Endothelial cell of umbilical vein (primary cell): ENCODE data around the gene ADGB. TPM values are rescaled to one million over a fixed set of nuclear protein-coding genes. Genes with fewer than 3 reads are reported as not detected.
A peak's percentile ranks its signal among the peaks of the same experiment; 100 is the strongest.
"Not testable (repeated sequence)": the region's sequence is repeated elsewhere in the genome, so short reads cannot be mapped to it uniquely, and the experiment has no call there.

Experiments
- BruUV-seq: library from RNA; stranded (reverse); fragments of 400-500 nt; replicated peaks from 2 replicates; lab custom pipeline; 2021; lab: Mats Ljungman, UMichigan
- CTCF ChIA-PET: fragments of 300-600, 350-600 bp; sonication (Branson Sonifier 250); formaldehyde crosslinking; loops from one replicate; lab custom pipeline; 2021; ENCODE audit warnings: antibody characterized with exemption, inconsistent platforms; lab: Charles Lee
- POLR2A ChIA-PET: fragments of 300-600, 350-600 bp; sonication (Branson Sonifier 250); formaldehyde crosslinking; loops from one replicate; lab custom pipeline; 2021; ENCODE audit warnings: antibody characterized with exemption, inconsistent platforms; lab: Charles Lee
- DNase-seq: peaks from one replicate; pipeline ENCODE4 v3.0.0-alpha.2; 2011; ENCODE audit warnings: low read depth, low spot score
- FAIRE-seq: peaks from 2 replicates; lab custom pipeline; 2011; peaks lifted over from hg19 to GRCh38; lab: Jason Lieb, UNC
- H2AFZ ChIP-seq: 2 replicates; pipeline ENCODE4 v1.6.0; 2012; ENCODE audit warnings: low read depth, low read length, control low read depth, inconsistent platforms
- H3K27ac ChIP-seq: 2 replicates; pipeline ENCODE4 v1.5.1; 2011; ENCODE audit warnings: low read depth, mild to moderate bottlenecking, control low read depth, low read length, moderate library complexity; ENCODE audit not compliant: insufficient read depth
- H3K27me3 ChIP-seq, 2 experiments: 2 replicates each; pipeline versions ENCODE4 v1.6.0 to v1.6.1; 2011; ENCODE audit warnings: low read length in 2 of 2, mixed read lengths in 1 of 2; ENCODE audit not compliant: control insufficient read depth in 2 of 2, insufficient read depth in 2 of 2
- H3K36me3 ChIP-seq, 2 experiments: 2 replicates in 1 of 2; 3 replicates in 1 of 2; pipeline ENCODE4 v1.5.1; 2011; ENCODE audit warnings: low read length in 2 of 2, mild to moderate bottlenecking in 1 of 2, moderate library complexity in 1 of 2; ENCODE audit not compliant: control insufficient read depth in 2 of 2, insufficient read depth in 2 of 2; ENCODE audit errors: extremely low read depth in 1 of 2
- H3K4me1 ChIP-seq: 3 replicates; pipeline ENCODE4 v1.5.1; 2011; ENCODE audit warnings: mild to moderate bottlenecking, low read length; ENCODE audit not compliant: control insufficient read depth, insufficient read depth; ENCODE audit errors: extremely low read depth
- H3K4me2 ChIP-seq: 2 replicates; pipeline ENCODE4 v1.6.1; 2011; ENCODE audit warnings: low read length, control low read depth, mixed read lengths; ENCODE audit not compliant: insufficient read depth
- H3K4me3 ChIP-seq, 3 experiments: fragments of 200-600 bp in 1 of 3; sonication (generic), shearing (Covaris generic) in 1 of 3; replicated peaks in 1 of 3; 2 replicates each; pipeline ENCODE4 v1.5.1; 2011 to 2016; ENCODE audit warnings: control low read depth in 3 of 3, low read length in 3 of 3, mild to moderate bottlenecking in 2 of 3, inconsistent platforms in 1 of 3, low read depth in 1 of 3, moderate library complexity in 1 of 3; ENCODE audit not compliant: insufficient read depth in 1 of 3
- H3K79me2 ChIP-seq: 2 replicates; pipeline ENCODE4 v1.6.0; 2012; ENCODE audit warnings: low read length, inconsistent platforms; ENCODE audit not compliant: control insufficient read depth, insufficient read depth
- H3K9ac ChIP-seq: replicated peaks from 2 replicates; pipeline ENCODE3; 2011; ENCODE audit warnings: low read length, control low read depth; ENCODE audit not compliant: insufficient read depth; ENCODE audit errors: extremely low read depth
- H3K9me1 ChIP-seq: replicated peaks from 3 replicates; pipeline ENCODE4 v1.6.0; 2011; ENCODE audit warnings: mild to moderate bottlenecking, low read length; ENCODE audit not compliant: control insufficient read depth, insufficient read depth; ENCODE audit errors: extremely low read depth
- H3K9me3 ChIP-seq: replicated peaks from 2 replicates; pipeline ENCODE4 v1.5.1; 2012; ENCODE audit warnings: low read length, inconsistent platforms; ENCODE audit not compliant: control insufficient read depth, insufficient read depth
- H4K20me1 ChIP-seq: replicated peaks from 2 replicates; pipeline ENCODE3; 2011; ENCODE audit warnings: mild to moderate bottlenecking, low read length; ENCODE audit not compliant: control insufficient read depth, insufficient read depth; ENCODE audit errors: extremely low read depth
- EZH2 ChIP-seq: IDR thresholded peaks from 2 replicates; pipeline ENCODE4 v1.6.1; 2012; ENCODE audit warnings: borderline replicate concordance, low read depth, mild to moderate bottlenecking, moderate library complexity, low read length, inconsistent platforms; ENCODE audit not compliant: severe bottlenecking
- GATA2 ChIP-seq: IDR thresholded peaks from 2 replicates; pipeline ENCODE4 v1.7.0; 2011; ENCODE audit warnings: low read depth, mild to moderate bottlenecking, moderate library complexity, mixed read lengths, low read length; ENCODE audit not compliant: insufficient read length, insufficient read depth
- POLR2AphosphoS5 ChIP-seq: IDR thresholded peaks from 2 replicates; pipeline ENCODE4 v1.6.1; 2012; ENCODE audit warnings: low read depth, mild to moderate bottlenecking, control low read depth, low read length, moderate library complexity; ENCODE audit not compliant: insufficient read depth
- dilution Hi-C: fragments of 300-500 bp; cut with MboI; formaldehyde crosslinking; loops from one replicate; pipeline ENCODE4 v1.15.0; 2019; ENCODE audit warnings: low sequenced_read_pairs; ENCODE audit not compliant: extremely low pct_ligation_motif_present
- intact Hi-C: fragments of 100-400 bp; cut with micrococcal nuclease; formaldehyde crosslinking; loops from one replicate; pipeline ENCODE4 v1.10.0; 2022
- polyA plus RNA-seq, 4 experiments: library from polyadenylated mRNA; depleted of rRNA in 3 of 4; stranded (reverse) in 3 of 4; unstranded in 1 of 4; fragments of >200 nt; gene quantifications; 2 replicates each; pipeline versions ENCODE4 v1.2.1 to v1.2.3, GENCODE V29; 2011 to 2012; ENCODE audit warnings: missing spikeins in 1 of 4
- total RNA-seq: library from RNA; stranded (reverse); gene quantifications from 2 replicates; pipeline ENCODE4 v1.2.3, GENCODE V29; 2021

The ADGB gene
- total and polyA plus RNA-seq, 2 donors (not counting 3 experiments of a cell fraction or from before 2014, with no cell fraction given) = not detected

DNA sequence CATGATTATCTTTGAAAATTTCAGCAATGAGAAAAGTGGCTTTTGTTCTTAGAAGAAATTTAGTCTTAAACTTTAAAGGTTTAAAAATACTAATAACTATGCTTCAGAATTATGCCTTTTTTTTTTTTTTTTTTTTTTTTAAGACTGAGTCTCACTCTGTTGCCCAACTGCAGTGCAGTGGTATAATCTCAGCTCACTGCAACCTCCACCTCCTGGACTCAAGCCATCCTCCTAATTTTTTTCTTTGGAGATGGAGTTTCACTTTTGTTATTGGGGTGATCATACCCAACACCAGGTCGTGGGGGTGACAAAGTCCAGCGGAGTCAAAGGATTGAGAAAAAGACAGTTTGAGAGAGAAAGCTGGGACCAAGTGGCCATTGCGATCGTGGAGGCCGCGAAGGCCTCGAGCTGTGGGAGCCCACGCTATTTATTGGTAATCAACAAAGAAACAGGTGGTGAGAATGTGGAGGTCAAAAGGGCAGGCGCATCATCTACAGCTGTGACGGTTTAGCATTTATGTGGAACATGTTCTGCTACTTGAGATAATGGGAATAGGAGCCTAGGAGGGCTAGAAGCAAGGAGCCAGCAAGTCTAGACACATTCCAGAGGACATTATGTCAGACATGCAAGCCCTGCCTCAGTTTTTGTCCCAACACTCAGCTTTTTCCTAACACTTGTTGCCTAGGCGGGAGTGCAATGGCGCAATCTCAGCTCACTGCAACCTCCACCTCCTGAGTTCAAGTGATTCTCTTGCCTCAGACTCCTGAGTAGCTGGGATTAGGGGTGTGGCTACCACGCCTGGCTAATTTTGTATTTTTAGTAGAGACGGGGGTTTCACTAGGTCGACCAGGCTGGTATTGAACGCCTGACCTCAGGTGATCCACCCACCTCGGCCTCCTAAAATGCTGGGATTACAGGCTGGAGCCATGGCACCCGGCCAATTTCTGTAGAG lies 217.0 kb downstream of the ADGB start:
- POLR2A ChIA-PET, H3K4me2 ChIP-seq, H3K36me3 ChIP-seq, H2AFZ ChIP-seq, H3K9me3 ChIP-seq, H3K27ac ChIP-seq, intact Hi-C loops, H3K9ac ChIP-seq, DNase-seq, BruUV-seq, FAIRE-seq, dilution Hi-C loops, H3K4me3 ChIP-seq, H3K79me2 ChIP-seq, H4K20me1 ChIP-seq, H3K9me1 ChIP-seq, H3K4me1 ChIP-seq, H3K27me3 ChIP-seq: not testable (repeated sequence)
- CTCF ChIA-PET = interaction anchor here (1.4 kb wide), 1 partner anchor 11 kb away, joined by 4 read pairs; no protein-coding TSS in a partner anchor

DNA sequence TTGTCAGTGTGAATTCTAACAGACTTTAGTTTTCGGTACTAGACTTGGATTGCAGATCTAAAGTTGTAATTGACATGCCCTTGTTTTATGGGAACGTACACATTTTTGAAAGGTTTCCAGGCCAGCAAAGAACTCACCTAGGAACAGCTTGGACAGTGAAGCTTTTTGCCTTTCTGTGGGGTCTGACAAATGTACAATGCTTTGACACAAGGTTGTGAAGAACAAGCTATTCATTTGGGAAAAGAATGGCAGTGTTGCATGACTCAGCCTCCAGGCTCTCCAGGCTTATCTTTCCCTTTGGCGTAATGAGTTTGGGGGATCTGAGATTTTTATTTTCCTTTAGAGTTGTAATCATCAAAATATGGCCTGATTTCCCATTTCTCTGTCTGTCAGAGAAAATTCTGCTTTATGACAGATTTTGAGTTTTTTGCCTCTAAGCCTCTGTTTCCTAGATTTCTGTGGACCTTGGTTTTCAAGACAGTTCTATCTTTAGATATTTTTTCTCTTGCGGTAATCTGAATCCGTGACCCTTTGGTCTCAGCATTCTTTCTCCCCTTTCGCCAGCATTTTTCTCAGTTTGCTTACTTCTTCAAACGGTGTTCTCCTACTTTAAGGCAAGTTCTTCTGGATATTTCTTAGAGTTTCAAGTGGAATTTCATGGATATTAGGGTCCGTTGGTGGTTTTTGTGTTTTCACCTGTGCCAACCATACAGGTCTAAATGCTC lies 221.0 kb downstream of the ADGB start:
- no peaks in the 10 kb centered on the region for H4K20me1 ChIP-seq
- no peaks in the 10 kb centered on the region for H3K9me3 ChIP-seq
- no peak overlapping the region for H3K4me2 ChIP-seq
- H2AFZ ChIP-seq = no peak overlapping the region
- intact Hi-C loops = no loop called here
- peak; percentile 31 for FAIRE-seq
- no peak overlapping the region for H3K27ac ChIP-seq
- no peaks in the 10 kb centered on the region for H3K9me1 ChIP-seq
- H3K4me3 ChIP-seq = no peak overlapping the region
- no peaks in the 10 kb centered on the region for H3K27me3 ChIP-seq
- DNase-seq = no peak
- no peaks in the 10 kb centered on the region for H3K36me3 ChIP-seq
- ChIA-PET CTCF (no interaction called here), POLR2A (no interaction called here)
- BruUV-seq = no TSS peak
- dilution Hi-C loops = no loop called here
- TF ChIP-seq POLR2AphosphoS5 (no peak), EZH2 (no peak), GATA2 (no peak)
- H3K79me2 ChIP-seq = no peaks in the 10 kb centered on the region
- H3K9ac ChIP-seq = no peak overlapping the region
- H3K4me1 ChIP-seq = no peaks in the 10 kb centered on the region
